HL-60 (cell line): ENCODE measurements around the gene HIPK2.
A peak's percentile ranks its signal among the peaks of the same experiment; 100 is the strongest.

ENCODE experiments used
- DNase-seq, 2 experiments: peaks; one replicate each; pipeline ENCODE4 v3.0.0-alpha.2; 2010 to 2020; ENCODE audit warnings: low read depth in 1 of 2, low spot score in 1 of 2
- H3K27ac ChIP-seq: fragments of 250-450 bp; sonication (Bioruptor Pico); replicated peaks from 2 replicates; pipeline ENCODE4 v1.5.1; 2020; ENCODE audit warnings: mild to moderate bottlenecking, moderate library complexity
- H3K27me3 ChIP-seq: fragments of 250-450 bp; sonication (Bioruptor Pico); 2 replicates; pipeline ENCODE4 v1.5.1; 2021; ENCODE audit warnings: mild to moderate bottlenecking, moderate library complexity; ENCODE audit not compliant: insufficient read depth, poor library complexity, severe bottlenecking
- H3K4me3 ChIP-seq: replicated peaks from 2 replicates; pipeline ENCODE4 v1.5.1; 2011; ENCODE audit warnings: mild to moderate bottlenecking, control low read depth, low read length; ENCODE audit not compliant: insufficient read depth
- CTCF ChIP-seq: IDR thresholded peaks from one replicate; pipeline ENCODE4 v1.5.1; 2011; ENCODE audit warnings: low read length, control low read depth, inconsistent platforms; ENCODE audit not compliant: insufficient read depth
- GABPA ChIP-seq: IDR thresholded peaks from 2 replicates; pipeline ENCODE4 v1.6.1; 2012; ENCODE audit warnings: low read depth
- POLR2AphosphoS5 ChIP-seq: IDR thresholded peaks from 2 replicates; pipeline ENCODE4 v1.6.1; 2012; ENCODE audit warnings: low read depth
- REST ChIP-seq: IDR thresholded peaks from 2 replicates; pipeline ENCODE4 v1.6.1; 2012; ENCODE audit warnings: low read depth; ENCODE audit not compliant: insufficient replicate concordance
- SPI1 ChIP-seq: IDR thresholded peaks from 2 replicates; pipeline ENCODE4 v1.6.1; 2012; ENCODE audit warnings: low read depth, mild to moderate bottlenecking, borderline replicate concordance

Gene HIPK2

GRCh38 chr7:139647085-139647484 lies 130.7 kb downstream of the HIPK2 start:
- H3K27ac ChIP-seq: no peak overlapping the region
- H3K4me3 ChIP-seq: no peak overlapping the region
- no peak for DNase-seq
- no peak for TF ChIP-seq REST
- no peak for TF ChIP-seq POLR2AphosphoS5
- TF ChIP-seq CTCF: no peak
- H3K27me3 ChIP-seq: no peaks in the 10 kb centered on the region

GRCh38 chr7:139646566-139646965 lies 131.2 kb downstream of the HIPK2 start:
- no peak for DNase-seq
- Histone ChIP-seq H3K27me3 (no peaks in the 10 kb centered on the region), H3K27ac (no peak overlapping the region), H3K4me3 (no peak overlapping the region)
- TF ChIP-seq SPI1: no peak
- TF ChIP-seq CTCF: no peak
- TF ChIP-seq POLR2AphosphoS5: no peak
- TF ChIP-seq GABPA: no peak
- TF ChIP-seq REST: no peak

- no peaks in the 10 kb centered on the region for H3K27me3 ChIP-seq
- no peak overlapping the region for H3K27ac ChIP-seq
- peak; percentile 84 for TF ChIP-seq CTCF
- TF ChIP-seq POLR2AphosphoS5: no peak
Observed at GRCh38 chr7:139645572-139646523, 131.9 kb downstream of the HIPK2 start.

More at GRCh38 chr7:139645572-139646523, 131.9 kb downstream of the HIPK2 start:
- DNase-seq: peak; percentile 42 to 80
- no peak overlapping the region for H3K4me3 ChIP-seq
